GM19468 (cell line): ENCODE results near the gene SMC1A.
"Not testable (repeated sequence)": the region's sequence is repeated elsewhere in the genome, so short reads cannot be mapped to it uniquely, and the experiment has no call there.

Source experiments
- ATAC-seq: cut with Tn5 transposase; IDR thresholded peaks from one replicate; pipeline ENCODE4 v1.9.1; 2021; ENCODE audit warnings: mild to moderate bottlenecking, moderate library complexity, moderate number of reproducible peaks; ENCODE audit not compliant: unreplicated experiment; ENCODE audit errors: extremely low read depth

The SMC1A gene

GRCh38 chrX:53422086-53422860 is at the start of gene SMC1A:
Gene SMC1A (minus strand): TSS chrX:53422654. CDS start chrX:53422600, 54 bp downstream.
- peak; percentile 93 for ATAC-seq

- no peak for ATAC-seq
Observed at GRCh38 chrX:53471346-53471745, 48.9 kb upstream of the SMC1A start.

GRCh38 chrX:53468659-53469058 is 46.2 kb upstream of the SMC1A start:
- ATAC-seq = not testable (repeated sequence)

- ATAC-seq = no peak
Observed at GRCh38 chrX:53458082-53458481, 35.6 kb upstream of the SMC1A start.

GRCh38 chrX:53456254-53456653 is 33.8 kb upstream of the SMC1A start:
- no peak for ATAC-seq

GRCh38 chrX:53452812-53453211 is 30.4 kb upstream of the SMC1A start:
- ATAC-seq = no peak

- ATAC-seq = no peak
Observed at GRCh38 chrX:53449632-53450031, 27.2 kb upstream of the SMC1A start.

- no peak for ATAC-seq
Observed at GRCh38 chrX:53447441-53447840, 25.0 kb upstream of the SMC1A start.

GRCh38 chrX:53445977-53446376 is 23.5 kb upstream of the SMC1A start:
- no peak for ATAC-seq

GRCh38 chrX:53442322-53442631 is 19.8 kb upstream of the SMC1A start:
- ATAC-seq = no peak

- ATAC-seq = peak; percentile 44
Observed at GRCh38 chrX:53441531-53442321, 19.3 kb upstream of the SMC1A start.

- no peak for ATAC-seq
Observed at GRCh38 chrX:53440621-53441517, 18.4 kb upstream of the SMC1A start.

- no peak for ATAC-seq
Observed at GRCh38 chrX:53440101-53440500, 17.6 kb upstream of the SMC1A start.

- ATAC-seq = no peak
Observed at GRCh38 chrX:53438832-53439230, 16.4 kb upstream of the SMC1A start.

- ATAC-seq = no peak
Observed at GRCh38 chrX:53438174-53438831, 15.8 kb upstream of the SMC1A start.

- no peak for ATAC-seq
Observed at GRCh38 chrX:53437206-53437605, 14.8 kb upstream of the SMC1A start.

GRCh38 chrX:53435997-53436396 is 13.5 kb upstream of the SMC1A start:
- peak; percentile 55 for ATAC-seq

GRCh38 chrX:53433651-53434639 is 11.5 kb upstream of the SMC1A start, which contains the start of gene HSD17B10:
Gene HSD17B10 (minus strand): TSS chrX:53434370. CDS start chrX:53434345, 25 bp downstream.
- ATAC-seq = peak; percentile 49

GRCh38 chrX:53430231-53430630 is 7.8 kb upstream of the SMC1A start:
- no peak for ATAC-seq
